HG03460 (cell line): ENCODE measurements around the gene CR1L.
"Not testable (repeated sequence)": the region's sequence is repeated elsewhere in the genome, so short reads cannot be mapped to it uniquely, and the experiment has no call there.

ENCODE experiments used
- ATAC-seq: cut with Tn5 transposase; IDR thresholded peaks from one replicate; pipeline ENCODE4 v1.9.1; 2021; ENCODE audit not compliant: unreplicated experiment

Gene CR1L

DNA sequence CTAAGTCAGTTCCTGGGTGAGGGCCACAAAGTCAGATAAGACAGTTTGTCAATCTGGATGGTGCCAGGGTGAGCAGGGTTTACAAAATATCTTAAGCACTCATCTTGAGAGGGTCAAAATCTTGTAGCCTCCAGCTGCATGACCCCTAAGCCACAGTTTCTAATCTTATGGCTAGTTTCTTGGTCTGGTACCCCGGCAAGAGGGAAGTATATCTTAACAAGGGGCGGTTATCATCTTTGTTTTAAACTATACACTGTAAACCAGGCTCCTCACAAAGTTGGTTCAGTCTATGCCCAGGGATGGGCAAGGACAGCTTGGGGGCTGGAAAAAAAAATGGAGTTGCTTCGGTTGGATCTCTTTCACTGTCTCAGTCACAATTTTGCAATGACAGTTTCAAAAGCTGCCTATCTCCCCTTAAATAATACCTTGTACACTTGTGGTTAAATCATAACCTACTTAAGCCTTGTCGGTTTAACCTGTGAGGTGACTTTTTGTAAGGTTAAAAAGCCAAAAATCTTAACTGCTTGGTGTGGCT is 99.1 kb downstream of the CR1L start:
- no peak for ATAC-seq

DNA sequence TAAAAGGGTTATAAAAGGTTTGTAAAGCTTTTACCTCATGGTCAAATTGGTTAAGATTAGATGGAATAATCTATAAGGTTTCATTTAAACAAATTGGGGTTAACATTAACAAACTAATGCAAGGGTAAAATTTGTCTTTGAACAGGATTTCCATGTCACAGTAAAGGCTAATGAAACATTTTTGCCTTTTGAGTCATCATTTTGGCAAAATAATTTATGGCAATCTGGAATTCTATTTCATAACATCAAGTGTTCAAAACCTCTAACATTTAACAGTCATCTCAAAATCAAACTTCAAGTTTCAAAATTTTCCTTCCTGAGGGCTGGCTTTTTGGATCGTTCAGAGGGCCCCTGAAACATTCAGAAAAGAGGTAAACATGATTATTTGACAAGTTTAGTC is 100.4 kb downstream of the CR1L start:
- no peak for ATAC-seq

DNA sequence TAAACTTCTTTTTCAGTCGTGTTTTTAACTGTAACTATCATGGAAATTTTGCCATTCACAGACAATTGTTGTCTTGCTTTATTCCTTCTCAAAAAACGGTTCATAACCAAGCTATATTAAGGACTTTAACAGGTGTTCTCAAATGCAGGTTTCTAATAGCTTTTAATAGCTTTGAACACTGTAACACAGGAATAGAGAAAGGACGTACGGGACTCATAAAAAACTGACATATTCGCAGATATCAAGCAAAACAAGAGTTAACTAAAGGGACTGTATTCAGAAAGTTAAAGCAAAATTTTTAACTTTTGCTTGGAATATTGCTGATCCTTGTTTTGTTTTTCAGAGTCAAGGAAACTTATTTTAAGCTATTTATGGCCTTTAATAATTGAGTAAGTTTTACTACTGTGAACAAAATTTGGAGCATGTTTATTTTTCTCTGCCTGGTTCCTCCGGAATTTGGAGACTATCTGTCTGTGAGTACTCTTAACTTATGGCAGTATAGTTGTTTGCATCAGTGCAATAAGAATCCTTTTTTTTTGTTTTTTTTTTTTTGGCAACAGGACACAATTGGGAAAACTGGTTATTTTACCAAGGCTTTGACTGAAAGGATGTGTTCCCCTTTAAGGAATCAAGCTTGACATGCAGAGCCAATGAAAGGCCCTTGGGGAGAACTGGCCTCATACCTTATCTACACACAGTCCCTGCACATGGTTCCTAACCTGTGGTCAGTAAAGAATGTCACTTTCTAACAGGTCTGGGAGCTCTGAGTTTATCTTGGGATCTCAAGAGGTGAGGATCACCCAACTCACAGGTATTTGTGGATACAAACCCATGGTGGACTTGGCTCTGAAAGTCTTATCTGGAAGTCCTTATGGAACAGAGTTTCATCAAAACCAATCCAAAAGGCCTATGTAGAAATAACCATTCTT is 101.2 kb downstream of the CR1L start:
- ATAC-seq = no peak

DNA sequence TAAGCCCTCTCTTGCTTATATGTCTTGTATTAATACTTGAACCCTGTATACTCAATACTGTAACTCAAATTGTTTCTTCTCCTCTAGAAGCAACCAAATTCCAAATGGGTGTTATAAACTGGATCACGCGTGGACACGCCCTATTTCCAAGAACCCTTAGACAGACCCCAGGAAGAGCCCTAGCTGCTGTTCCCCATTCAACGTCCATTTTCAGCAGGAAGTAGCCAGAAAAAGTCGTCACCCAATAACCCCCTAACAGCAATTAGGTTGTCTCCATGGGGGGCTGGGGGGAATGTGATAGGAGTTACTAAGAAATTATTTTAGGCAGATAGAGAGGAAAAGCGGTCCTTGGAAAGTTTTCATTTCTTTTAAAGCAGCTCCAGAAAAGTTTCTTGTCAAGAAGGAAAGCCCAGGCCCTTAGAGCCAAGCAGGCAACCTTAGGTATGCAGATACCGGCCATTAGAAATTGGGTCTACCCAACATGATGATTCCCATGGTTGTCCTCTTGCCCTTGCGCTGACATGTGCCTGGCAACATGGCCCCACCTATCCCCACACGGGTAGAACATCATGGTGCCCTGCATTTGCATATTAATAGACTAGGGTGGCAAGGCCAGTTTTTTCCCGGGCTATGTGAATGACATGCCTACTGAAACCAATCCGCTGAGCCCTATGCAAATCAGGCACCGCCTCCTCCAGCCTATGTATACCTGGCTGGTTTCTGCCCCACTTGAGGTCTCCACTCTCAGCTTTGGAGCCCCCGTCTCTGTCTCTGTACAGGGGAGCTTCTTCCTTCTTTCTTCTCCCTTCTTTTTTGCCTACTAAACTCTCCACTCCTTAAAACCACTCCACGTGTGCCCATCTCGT is 102.9 kb downstream of the CR1L start:
- ATAC-seq = no peak

DNA sequence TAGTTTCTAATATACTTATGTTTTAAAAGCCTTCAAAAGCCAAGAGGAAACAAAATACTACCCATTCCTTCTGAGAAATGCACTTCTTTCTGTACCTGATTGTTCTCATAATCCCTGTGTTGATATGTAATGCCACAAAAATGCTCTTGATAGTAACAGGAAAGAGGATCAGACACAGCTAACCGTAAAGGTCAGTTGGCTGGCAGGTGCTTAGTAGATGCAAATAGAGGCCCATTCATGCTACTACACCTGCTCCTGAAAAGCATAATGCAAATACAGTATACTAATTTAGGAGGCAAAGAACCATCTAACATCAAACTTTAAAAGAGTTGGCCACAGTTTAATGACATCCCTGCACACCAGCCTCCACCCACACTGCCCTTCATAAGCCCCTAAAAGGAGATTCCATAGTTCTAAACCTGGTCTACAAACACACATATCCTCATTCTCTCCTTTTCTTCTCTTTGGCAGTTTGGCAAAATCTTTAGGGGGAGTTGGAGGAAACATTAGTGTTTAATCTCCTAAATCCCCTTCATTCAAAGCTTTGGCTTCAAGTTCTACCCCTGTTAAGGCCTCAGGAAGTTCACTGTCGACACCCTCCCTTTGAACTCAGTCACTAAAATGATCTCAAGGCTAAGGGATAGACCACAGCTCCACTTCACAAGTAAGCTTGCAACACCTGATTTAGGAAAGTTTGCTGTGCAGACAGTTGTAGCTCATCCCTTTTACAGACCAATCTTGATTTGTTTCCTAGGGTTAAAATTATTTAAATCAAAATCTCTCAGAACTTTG is 104.0 kb downstream of the CR1L start:
- ATAC-seq = no peak

DNA sequence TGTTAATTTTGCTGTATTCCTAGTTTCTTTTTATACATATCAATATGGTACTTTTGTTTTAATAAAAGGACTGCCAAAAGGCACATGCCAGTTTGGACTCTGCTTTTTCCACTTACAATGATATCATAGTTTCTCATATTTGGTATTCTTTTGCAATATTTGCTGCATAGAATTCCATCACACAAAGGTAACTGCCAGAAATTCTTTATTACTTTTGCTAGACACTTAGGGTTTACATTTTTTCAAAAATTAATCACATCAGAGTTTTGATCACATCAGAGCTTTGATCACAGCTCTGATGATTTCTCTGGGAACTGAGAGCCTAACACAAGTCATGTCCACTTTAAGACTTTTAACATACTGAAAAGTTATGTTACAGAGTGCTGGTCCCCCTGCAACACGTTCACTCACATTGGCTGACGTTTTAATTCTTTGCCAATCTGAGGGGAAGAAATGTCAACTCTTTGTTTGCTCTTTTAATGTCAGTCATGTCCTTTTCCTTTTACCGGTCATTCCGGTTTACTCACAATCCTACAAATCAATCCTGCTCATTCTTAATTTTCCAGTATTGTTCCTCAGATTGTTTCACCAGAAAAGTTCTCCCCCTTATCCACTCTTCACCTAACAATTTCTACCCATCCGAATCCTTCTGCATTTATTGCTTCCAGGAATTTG is 105.8 kb downstream of the CR1L start:
- ATAC-seq = no peak

DNA sequence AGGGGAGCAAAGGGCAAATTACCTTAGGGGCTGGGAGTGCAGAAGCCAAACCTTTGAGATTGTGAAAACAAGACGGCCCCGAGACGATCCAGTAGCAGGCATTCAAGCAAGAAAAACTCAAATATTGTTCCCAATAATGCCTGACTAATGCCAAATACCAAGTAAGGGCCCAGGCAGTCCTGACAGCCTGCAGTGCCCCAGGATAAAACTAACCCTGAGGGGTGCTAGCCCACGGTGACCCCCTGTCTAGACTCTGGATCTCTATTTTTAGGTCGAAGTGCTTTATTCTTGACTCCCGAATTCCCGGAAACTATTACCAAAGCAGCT is 106.5 kb downstream of the CR1L start:
- not testable (repeated sequence) for ATAC-seq

DNA sequence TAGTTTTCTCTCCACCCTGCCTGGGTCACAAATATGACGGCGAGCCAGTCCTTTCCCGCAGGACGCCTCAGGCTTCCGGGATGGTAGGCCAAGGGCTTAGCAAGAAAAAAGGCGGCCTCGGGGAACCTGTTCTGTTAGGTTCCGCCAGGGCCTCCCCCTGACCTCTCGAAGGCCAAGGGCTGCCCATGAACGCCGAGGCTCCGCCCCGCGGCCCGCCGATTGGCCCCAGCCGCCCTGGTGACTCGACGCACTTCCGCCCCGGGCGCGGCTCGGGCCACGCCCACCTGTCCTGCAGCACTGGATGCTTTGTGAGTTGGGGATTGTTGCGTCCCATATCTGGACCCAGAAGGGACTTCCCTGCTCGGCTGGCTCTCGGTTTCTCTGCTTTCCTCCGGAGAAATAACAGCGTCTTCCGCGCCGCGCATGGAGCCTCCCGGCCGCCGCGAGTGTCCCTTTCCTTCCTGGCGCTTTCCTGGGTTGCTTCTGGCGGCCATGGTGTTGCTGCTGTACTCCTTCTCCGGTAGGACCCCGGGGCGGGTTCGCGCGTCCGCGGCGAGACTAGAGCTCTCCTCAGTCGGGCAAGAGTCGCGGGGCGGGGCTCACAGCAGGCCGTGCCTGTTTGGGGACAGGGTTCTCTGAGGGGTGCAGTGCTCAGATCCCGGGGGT is 107.0 kb downstream of the CR1L start, which contains the start of gene CD46:
TSS of gene CD46 (plus strand) at position 265 of the 666 bp plus-strand sequence. CDS start at position 424, 159 bp downstream.
- ATAC-seq = peak; percentile 94

DNA sequence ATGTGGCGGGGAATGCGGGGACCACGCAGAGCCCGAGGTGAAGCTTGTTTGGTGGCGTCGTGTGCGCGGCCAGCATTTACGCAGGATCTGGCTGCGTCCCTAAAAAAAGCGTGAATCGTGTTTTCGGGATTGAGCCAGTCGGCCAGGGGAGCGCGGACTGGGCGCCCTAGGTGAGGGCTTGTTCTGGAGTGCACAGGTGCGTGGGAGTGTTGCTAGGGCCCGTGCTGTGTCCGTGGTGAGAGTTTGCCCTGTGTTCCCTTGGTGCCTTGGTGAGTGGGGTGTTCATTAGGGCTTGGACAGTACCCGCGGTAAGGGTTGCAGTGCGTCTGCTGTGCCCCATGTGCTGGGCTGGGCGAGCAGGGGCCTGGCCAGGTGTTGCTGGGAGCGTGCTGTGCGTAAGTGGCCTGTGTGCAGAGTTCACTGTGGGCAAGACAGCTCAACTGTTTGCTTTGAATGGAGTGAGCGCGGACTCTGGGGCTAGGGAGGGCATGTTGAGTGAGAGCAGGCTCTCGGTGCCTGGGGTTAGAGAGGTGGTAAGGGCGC is 107.6 kb downstream of the CR1L start:
- peak; percentile 27 for ATAC-seq

DNA sequence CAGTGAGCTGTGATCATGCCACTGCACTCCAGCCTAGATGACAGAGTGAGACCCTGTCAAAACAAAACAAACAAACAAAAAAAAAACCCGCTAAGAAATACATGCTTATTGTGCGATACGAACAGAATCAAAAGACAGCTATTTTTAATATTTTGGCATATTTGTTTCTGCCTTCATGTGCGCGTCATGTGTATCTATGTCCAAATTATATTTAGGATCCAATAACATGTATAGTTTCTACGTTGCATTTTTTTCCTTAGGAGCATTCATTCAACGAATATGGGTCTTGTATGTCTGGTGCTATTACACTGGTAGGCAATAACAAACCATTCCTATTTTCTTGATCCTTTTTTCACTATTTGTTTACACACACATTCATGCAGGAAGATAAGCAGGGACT is 108.7 kb downstream of the CR1L start:
- ATAC-seq = no peak

DNA sequence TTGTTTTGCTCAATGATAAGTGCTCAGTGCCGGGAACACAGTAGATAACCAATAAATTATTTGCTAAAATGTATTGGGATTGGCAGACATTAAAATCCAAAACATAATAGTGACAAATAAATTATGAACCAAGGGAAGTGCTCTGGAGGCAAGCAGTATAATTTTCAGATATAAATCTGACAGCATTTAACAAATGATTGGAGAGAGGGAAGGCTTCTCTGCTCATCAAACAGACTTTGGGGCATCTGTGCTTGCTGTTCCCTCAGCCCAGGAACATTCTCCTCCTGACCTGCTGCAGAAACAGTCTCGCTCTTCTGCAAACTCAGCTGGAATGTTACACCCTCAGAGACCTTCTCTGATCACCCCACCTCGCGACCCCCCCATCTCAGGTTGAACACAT is 109.1 kb downstream of the CR1L start:
- no peak for ATAC-seq

DNA sequence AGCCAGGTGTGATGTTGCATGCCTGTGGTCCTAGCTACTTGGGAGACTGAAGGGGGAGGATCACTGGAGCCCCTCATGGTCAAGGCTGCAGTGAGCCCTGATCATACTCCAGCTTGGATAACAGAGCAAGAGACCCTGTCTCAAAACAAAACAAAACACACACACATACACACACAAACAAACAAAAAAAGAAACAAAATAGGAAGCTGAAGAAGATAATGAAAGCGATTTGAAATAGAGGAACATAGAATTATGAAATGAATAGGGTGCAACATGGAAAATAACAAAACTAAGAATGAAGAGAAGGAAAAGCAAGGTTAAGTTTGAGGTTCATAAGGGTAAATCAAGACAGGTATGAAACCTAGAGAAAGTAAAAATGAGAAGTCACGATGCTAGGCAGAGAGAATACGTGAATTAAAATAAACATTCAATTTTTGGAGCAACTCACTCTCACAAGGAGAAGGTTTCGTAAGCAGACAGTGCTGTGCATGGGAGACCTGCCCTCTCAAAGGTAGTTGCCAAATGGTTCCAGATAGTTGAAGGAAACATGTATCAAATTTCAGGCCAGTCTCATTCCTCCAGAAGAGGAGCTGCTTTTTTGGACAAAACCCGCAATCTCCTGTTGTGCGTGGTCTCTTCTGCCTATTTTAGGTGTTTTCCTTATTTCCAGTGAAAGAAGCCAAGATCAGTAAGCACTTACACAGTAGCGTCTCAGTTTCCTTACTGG is 110.2 kb downstream of the CR1L start:
- no peak for ATAC-seq

DNA sequence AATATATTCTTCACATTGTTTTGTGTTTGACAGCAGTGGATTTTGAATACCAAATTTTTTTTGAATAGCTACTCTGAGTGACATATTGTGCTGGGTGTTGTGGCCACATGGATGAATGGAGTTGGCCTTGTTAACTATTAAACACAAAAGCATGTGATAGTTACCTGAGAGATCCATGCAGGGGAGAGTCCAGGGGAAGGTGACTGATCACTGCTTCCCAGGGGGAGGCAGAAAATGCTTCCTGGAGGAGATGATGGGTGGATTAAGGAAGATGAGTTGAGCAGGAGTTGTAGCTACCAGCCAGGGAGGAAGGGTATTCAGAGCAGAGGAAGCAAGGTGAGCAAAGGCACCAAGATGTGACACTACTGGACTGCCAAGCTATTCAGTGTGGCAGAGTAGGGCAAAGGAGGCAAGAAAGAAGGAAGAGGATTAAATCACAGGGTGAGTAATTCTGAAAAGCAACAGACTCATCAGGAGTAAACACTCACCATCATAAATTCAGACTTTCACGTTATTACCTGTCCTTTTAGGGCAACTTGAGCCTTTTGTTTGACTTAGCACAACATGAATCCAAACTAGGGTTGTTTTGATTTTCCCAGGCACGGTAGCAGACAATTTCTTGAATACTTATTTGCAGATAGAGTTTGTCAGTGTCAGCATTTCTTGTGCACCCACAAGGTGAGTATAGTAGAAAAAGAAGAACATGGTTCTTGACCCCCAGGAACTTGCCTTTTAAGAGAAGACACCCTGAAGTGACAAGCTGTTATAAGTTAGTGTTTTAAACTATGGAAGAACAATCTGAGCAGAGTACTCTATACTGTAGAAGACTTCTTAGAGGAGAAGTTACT is 111.1 kb downstream of the CR1L start:
- no peak for ATAC-seq

DNA sequence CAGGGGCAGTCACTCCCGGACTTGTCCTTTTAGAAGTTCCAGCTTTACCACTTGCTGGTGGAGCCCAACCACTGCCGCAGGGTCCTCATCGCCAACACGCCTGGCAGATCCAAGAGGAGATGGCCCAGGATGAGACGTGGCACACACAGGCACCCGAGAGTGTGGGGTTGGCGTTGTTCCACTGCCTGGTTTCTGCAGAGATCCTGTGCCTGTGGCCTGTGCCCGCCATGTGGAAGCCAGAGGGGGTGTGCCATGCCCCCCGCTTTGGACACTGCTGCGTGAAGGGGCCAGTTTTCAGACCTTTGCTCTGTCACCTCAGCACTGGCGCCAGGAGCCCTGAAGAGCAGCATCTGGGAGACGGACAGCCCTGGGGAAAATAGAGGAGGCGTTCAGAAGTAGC is 117.7 kb downstream of the CR1L start:
- ATAC-seq = no peak

DNA sequence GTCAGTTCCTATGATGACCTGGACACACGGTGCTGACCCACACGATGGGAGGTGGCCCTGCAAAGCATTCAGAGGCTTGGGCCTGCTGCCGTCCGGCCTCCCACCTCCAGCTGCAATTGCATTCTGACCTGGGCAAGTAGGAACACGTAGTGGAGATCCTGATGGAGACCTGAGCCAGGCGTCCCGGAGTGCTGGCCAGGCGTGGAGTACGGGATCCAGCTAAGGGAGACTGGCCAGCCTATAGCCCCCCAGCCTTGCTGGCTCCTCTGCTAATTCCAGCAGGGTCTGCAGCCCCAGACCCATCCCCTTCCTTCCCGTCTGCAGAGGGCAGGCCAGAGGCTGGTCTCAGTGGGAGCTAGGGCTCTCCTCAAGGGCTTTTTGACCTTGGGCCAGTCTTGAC is 118.2 kb downstream of the CR1L start:
- ATAC-seq = no peak

DNA sequence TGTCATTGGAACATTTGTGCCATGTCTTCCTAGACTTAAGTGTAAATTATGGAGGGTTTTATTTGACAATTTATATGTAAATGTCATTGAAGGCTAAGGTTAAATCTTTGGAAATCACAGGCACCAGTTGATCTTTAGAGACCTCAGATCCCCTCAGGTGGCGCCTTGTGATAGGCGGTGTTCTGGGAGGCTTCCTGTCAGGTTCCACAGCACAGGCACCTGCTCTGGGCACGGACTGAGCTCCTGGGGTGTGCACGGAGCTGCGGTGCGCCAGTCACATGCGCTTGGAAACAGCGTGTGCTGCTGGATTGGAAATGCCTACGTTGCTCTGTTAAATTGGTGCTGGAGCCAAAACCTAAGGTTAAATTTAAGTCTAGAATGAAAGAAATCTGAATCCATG is 119.0 kb downstream of the CR1L start:
- ATAC-seq = no peak

DNA sequence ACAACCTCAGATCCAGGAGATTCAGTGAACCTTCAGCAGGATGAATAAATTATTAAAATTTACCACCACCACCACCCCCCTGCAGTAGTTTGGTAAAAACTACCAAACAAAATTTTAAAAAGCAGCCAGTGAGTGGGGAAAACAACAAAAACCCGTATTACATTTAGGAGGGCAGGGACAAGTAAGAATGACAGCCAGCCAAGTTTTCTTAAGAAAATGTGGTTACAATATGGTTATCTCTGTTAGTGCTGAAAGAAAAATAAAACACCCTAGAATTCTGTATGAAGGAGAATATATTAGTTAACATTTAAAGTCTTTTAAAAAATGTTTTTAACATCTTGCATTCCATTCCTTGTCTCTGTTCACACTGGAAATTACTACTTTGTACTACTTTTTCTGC is 121.6 kb downstream of the CR1L start:
- no peak for ATAC-seq

DNA sequence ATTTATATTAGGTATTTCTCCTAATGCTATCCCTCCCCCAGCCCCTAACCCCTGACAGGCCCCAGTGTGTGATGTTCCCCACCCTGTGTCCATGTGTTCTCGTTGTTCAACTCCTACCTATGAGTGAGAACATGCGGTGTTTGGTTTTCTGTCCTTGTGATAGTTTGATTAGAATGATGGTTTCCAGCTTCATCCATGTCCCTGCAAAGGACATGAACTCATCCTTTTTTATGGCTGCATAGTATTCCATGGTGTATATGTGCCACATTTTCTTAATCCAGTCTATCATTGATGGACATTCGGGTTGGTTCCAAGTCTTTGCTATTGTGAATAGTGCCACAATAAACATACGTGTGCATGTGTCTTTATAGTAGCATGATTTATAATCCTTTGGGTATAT is 125.6 kb downstream of the CR1L start:
- not testable (repeated sequence) for ATAC-seq
